Stimulated activated naive CD8-positive, alpha-beta T cell treated with anti-CD3 and anti-CD28 coated beads, Interleukin-15, amount 100 ng/mL, for 72 hours (primary cell): ENCODE data around the gene CDK19.
"Not testable (repeated sequence)": the region's sequence is repeated elsewhere in the genome, so short reads cannot be mapped to it uniquely, and the experiment has no call there.

Experiments
- ATAC-seq: fragments of 150-1000 bp; cut with Tn5 transposase; 2 replicates; pipeline ENCODE4 v1.10.0; 2021; ENCODE audit warnings: mild to moderate bottlenecking, moderate library complexity
- DNase-seq, 2 donors: peaks; one replicate each; pipeline ENCODE4 v3.0.0; 2021 to 2022
- H3K27ac Mint-ChIP-seq, 2 donors: one replicate each; pipeline ENCODE4 v1.8.0; 2022; ENCODE audit warnings: mild to moderate bottlenecking in 2 of 2, mixed read lengths in 2 of 2, moderate library complexity in 2 of 2
- H3K27me3 Mint-ChIP-seq: one replicate; pipeline ENCODE4 v1.8.0; 2022; ENCODE audit warnings: mixed read lengths
- H3K4me1 Mint-ChIP-seq: one replicate; pipeline ENCODE4 v1.8.0; 2022; ENCODE audit warnings: mild to moderate bottlenecking, mixed read lengths
- H3K4me3 Mint-ChIP-seq, 2 donors: one replicate each; pipeline ENCODE4 v1.8.0; 2022; ENCODE audit warnings: mild to moderate bottlenecking in 2 of 2, mixed read lengths in 2 of 2, moderate library complexity in 1 of 2
- H3K9me3 Mint-ChIP-seq, 2 donors: one replicate each; pipeline ENCODE4 v1.8.0; 2022; ENCODE audit warnings: mixed read lengths in 2 of 2

Gene CDK19

DNA sequence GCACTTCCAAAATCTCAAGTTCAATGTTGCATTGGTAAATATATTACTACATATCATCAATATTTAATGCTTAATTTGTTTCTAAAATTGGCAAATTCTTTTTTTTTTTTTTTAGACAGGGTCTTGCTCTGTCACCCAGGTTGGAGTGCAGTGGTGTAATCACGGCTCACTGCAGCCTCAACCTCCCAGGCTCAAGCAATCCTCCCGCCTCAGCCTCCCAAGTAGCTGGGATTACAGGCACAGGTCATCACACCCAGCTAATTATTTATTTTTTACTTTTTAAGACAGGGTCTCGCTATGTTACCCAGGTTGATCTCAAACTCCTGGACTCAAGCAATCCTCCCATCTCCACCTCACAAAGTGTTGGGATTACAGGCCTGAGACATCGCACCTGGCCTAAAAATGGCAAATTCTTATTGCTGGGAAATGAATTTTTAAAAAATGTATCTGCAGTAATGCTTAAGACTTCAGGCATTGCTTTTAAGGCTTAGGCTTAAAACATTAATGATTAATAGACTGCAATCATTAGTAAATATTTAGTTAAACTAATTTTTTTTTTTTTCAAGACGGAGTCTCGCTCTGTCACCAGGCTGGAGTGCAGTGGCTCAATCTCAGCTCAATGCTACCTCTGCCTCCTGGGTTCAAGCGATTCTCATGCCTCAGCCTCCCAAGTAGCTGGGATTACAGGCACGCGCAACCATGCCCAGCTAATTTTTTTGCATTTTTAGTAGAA, 61.2 kb downstream of the CDK19 start:
- not testable (repeated sequence) for H3K9me3 Mint-ChIP-seq, H3K27me3 Mint-ChIP-seq, H3K27ac Mint-ChIP-seq, DNase-seq, ATAC-seq, H3K4me1 Mint-ChIP-seq, H3K4me3 Mint-ChIP-seq

DNA sequence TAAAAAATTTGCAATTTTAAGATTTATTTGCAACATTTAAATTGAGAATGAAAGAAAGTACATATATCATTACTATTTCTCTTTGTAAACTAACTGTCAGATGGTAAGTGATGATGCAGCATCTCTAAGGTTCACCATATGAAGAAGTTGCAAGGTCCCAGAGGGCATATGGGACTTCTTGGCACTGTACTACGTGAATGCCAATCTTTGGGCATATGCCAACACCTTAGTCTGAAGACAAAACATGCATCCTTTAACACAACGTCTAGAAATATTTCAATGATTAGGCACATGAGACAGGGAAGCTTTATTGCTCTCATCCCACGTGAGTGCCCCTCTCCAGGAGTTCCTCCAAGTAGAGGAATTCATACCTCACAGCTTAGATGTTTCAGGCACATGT, 66.8 kb downstream of the CDK19 start:
- Mint-ChIP-seq H3K4me1 (no peaks in the 10 kb centered on the region), H3K4me3 (no peak overlapping the region), H3K9me3 (no peaks in the 10 kb centered on the region), H3K27ac (no peak overlapping the region), H3K27me3 (no peaks in the 10 kb centered on the region)
- DNase-seq (no peak), ATAC-seq (no peak)

DNA sequence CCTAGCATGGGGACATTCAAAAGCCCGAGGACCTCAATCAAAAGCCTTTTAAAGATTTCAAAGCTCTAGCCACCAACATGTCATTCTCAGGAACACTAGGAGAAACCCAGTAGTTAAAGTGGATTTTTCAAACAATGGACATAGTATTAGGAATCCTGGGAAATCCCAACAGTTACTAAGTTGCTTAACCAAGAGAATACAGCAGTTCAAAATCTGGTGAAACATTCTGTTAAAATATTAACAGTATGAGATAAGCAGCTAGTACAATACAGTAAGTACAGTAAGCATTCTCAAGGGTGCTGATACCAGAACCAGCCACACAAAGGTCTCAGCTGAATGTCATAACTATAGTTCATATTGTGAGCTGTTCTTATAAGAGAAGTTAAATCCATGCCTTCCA, 68.6 kb downstream of the CDK19 start:
- Mint-ChIP-seq H3K4me1 (no peaks in the 10 kb centered on the region), H3K27ac (no peak overlapping the region), H3K9me3 (peaks cover 15% of the 10 kb centered on the region in 2 donors)

DNA sequence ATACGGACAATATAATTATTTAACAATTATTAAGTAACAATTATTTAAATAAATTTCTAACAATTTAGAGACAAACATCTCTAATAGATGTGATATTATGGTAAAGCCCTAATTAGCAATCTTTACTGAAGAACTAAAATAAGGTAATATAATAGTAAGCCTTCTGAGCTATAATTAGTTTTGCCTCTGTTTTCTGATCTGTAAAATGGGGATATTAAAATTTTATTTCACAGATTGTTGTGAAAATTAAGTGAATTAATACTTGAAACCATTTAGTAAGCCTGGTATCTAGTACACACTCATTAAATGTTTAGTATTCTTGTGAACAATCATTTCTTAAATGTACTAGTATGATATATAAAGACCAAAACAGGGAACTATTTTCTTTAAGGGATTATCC, 70.3 kb downstream of the CDK19 start:
- DNase-seq (no peak), ATAC-seq (no peak)
- Mint-ChIP-seq H3K9me3 (peaks cover 27 to 28% of the 10 kb centered on the region in 2 donors), H3K27ac (no peak overlapping the region), H3K27me3 (no peaks in the 10 kb centered on the region), H3K4me3 (no peak overlapping the region), H3K4me1 (no peaks in the 10 kb centered on the region)

More for the DNA sequence above, 68.6 kb downstream of the CDK19 start:
- Mint-ChIP-seq H3K27me3 (no peaks in the 10 kb centered on the region), H3K4me3 (no peak overlapping the region)
- ATAC-seq (no peak), DNase-seq (no peak)

DNA sequence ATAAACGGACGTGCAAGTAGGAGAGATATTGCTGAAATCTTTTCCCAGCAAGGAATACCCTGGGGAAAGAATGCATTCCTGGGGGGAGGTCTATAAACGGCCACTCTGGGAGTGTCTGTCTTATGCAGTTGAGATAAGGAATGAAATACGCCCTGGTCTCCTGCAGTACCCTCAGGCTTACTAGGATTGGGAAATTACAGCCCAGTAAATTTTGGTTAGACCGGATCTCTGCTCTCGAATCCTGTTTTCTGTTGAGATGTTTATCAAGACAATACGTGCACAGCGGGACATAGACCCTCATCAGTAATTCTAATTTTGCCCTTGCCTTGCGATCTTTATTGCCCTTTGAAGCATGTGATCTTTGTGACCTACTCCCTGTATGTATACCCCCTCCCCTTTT, 72.7 kb downstream of the CDK19 start:
- H3K27ac Mint-ChIP-seq, DNase-seq, ATAC-seq, H3K4me3 Mint-ChIP-seq, H3K4me1 Mint-ChIP-seq, H3K27me3 Mint-ChIP-seq: not testable (repeated sequence)
- H3K9me3 Mint-ChIP-seq = peaks cover 27 to 28% of the 10 kb centered on the region in 2 donors

DNA sequence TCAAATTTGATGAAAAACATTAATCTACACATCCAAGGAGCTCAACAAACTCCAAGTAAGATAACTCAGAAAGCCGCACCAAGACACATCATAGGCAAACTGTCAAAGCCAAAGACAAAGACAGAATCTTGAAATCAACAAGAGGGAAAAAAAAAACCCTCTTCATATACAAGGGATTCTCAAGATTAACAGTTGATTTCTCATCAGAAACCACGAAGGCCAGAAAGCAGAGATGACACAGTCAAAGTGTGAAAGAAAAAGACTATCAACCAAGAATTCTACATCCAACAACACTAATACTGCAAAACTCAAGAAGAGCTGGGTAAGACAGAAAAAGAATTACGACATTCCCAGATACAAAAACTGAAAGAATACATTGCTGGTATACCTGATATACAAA, 73.8 kb downstream of the CDK19 start:
- Mint-ChIP-seq H3K4me1 (no peaks in the 10 kb centered on the region), H3K27me3 (no peaks in the 10 kb centered on the region), H3K9me3 (peaks cover 27 to 28% of the 10 kb centered on the region in 2 donors), H3K27ac (no peak overlapping the region), H3K4me3 (no peak overlapping the region)
- ATAC-seq = no peak
- no peak for DNase-seq

DNA sequence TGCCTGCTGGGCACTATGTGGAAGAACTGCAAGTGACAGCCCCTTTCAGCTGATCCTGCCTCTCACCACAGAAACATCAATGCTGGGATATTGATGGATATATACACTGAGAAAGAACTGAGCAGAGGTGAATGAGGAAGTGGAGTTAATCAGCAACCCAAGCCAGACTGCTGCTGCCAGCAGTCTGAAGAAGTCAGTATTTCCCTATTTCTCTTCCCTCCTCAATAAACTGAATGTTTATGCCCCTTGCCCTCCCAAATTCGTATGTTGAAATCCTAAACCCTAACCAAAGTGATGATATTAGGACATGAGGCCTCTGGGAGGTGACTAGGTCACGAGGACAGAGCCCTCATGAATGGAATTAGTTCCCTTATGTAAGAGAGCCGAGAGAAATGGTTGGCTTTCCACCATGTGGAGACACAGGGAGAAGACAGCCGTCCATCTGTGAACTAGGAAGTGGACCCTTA, 76.3 kb downstream of the CDK19 start:
- DNase-seq = no peak

DNA sequence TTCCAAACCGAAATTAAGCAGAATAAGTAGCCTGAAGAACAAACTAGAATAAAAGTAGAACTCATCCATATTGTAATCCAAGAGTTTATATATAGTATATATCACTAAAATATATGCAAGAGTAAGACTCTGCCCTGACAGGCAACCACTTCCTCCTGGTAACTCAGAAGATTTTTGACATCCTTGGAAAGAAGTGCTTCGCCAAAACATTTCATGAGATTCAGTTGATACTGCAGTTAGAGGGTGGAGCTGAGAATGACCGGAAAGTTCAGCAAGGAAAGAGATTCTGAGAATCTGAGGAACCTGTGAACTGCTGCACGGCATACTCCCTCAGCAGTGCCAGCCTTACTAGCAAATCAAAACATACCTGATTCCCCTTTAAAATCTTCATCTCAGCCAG, 79.6 kb downstream of the CDK19 start:
- Mint-ChIP-seq H3K4me3 (no peak overlapping the region), H3K27me3 (no peaks in the 10 kb centered on the region), H3K9me3 (peaks cover 4% of the 10 kb centered on the region in 2 donors), H3K4me1 (no peaks in the 10 kb centered on the region), H3K27ac (no peak overlapping the region)
- no peak for DNase-seq
- no peak for ATAC-seq

More for the DNA sequence above, 76.3 kb downstream of the CDK19 start:
- no peak overlapping the region for H3K27ac Mint-ChIP-seq
- no peak overlapping the region for H3K4me3 Mint-ChIP-seq
- ATAC-seq = no peak
- H3K27me3 Mint-ChIP-seq = no peaks in the 10 kb centered on the region
- H3K9me3 Mint-ChIP-seq = peaks cover 27 to 28% of the 10 kb centered on the region in 2 donors
- H3K4me1 Mint-ChIP-seq = no peaks in the 10 kb centered on the region

DNA sequence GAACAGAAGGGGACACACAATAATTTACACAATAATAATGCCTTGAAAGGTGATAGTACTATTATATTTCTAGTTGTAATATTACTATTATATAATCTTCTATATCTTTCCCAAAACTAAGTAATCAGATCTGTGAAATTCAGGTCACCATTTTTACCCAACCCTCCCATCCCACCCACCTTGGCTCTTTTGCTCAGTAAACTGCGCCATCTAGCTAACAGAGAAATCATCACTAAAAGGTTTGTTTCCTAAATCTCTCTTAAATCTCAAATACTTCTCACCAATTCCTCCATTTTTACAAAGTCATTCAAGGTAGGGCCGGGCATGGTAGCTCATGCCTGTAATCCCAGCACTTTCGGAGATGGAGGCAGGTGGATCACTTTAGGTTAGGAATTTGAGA, 83.4 kb downstream of the CDK19 start:
- Mint-ChIP-seq H3K27me3 (no peaks in the 10 kb centered on the region), H3K4me1 (peaks cover 7% of the 10 kb centered on the region), H3K4me3 (no peak overlapping the region), H3K9me3 (no peaks in the 10 kb centered on the region), H3K27ac (no peak overlapping the region)
- DNase-seq = no peak
- no peak for ATAC-seq

DNA sequence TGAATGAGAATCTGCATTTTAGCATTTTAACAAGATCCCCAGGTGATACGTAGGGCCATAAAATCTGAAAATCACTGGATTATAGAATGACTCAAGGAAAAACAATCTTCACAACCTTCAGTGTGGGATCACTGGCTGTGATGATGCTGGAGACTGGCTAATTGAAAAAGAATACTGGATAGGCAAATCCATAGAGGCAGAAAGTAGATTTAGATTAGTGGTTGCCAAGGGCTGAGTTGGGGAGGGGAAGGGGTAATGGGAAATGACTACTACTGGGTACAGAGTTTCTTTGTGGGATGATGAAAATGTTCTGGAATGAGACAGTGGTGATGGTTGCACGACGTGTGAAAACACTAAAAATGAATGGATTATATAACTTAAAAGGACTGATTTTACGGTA, 84.1 kb downstream of the CDK19 start:
- H3K27ac Mint-ChIP-seq = no peak overlapping the region
- DNase-seq (no peak), ATAC-seq (no peak)

DNA sequence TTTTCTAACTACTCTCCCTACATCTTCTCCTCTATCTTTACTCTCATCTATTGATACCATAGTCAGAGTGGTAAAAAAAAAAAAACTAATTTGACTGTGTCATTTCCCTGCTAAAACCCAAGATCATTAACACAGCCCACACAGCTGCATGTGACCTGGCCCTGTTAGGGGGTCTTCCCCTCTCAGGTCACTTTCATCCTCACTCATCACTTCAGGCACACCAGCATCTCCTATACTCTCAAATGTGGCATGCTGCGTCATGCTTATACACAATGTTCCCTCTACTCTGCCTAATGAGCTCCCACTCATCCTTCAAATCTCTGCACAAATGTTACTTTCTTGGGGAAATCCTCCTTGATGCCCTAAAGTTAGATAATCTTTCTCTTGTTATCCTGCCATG, 86.8 kb downstream of the CDK19 start:
- ATAC-seq (no peak), DNase-seq (no peak)
- Mint-ChIP-seq H3K9me3 (no peaks in the 10 kb centered on the region), H3K4me1 (peaks cover 7% of the 10 kb centered on the region), H3K27ac (no peak overlapping the region), H3K27me3 (no peaks in the 10 kb centered on the region), H3K4me3 (no peak overlapping the region)

More for the DNA sequence above, 84.1 kb downstream of the CDK19 start:
- H3K9me3 Mint-ChIP-seq = no peaks in the 10 kb centered on the region
- no peaks in the 10 kb centered on the region for H3K27me3 Mint-ChIP-seq
- H3K4me1 Mint-ChIP-seq = peaks cover 7% of the 10 kb centered on the region
- H3K4me3 Mint-ChIP-seq = no peak overlapping the region

DNA sequence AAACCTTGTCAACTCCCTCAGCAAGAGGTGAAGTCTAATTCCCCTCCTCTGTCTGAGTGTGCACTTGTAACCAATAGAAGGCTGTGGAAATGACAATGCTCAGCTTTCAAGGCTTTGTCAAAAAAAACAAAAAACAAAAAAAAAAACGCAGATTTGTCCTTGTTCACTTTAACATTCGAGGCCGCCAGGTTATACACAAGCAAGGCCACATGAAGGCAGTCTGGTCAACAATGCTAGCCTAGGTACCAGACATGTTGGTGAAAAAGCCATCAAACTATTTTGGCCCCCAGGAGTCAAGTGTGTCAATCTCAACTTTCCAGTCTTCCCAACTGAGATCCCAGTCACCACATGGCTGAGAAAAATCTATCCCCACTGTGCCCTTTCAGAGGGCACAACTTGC, 92.3 kb downstream of the CDK19 start:
- Mint-ChIP-seq H3K9me3 (no peaks in the 10 kb centered on the region), H3K4me1 (no peaks in the 10 kb centered on the region), H3K27me3 (no peaks in the 10 kb centered on the region), H3K27ac (peak overlapping the region in 1 of 2 donors; percentile 33), H3K4me3 (no peak overlapping the region)
- DNase-seq (no peak), ATAC-seq (no peak)

DNA sequence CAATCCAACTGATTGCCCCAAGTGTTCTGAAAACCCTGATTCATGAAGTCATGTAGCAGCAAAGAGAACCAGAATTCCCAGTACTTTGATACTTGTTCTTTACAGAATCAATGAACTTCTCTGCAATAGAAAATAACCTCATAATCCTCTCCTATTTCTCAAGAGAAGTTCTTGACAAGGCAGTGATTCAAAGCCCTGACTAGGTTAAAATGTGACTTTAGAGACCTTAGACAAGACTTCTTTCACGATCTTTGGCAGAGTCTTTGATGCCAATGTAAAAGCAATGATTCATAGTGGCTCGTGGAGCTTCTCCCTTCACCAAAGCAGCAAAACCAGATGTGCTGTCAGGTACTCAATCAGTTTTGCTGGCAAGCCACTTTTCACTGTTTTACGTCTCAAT, 95.2 kb downstream of the CDK19 start:
- no peaks in the 10 kb centered on the region for H3K27me3 Mint-ChIP-seq
- ATAC-seq (no peak), DNase-seq (no peak)
- no peak overlapping the region for H3K27ac Mint-ChIP-seq
- H3K9me3 Mint-ChIP-seq = no peaks in the 10 kb centered on the region
- H3K4me1 Mint-ChIP-seq = no peaks in the 10 kb centered on the region
- no peak overlapping the region for H3K4me3 Mint-ChIP-seq

DNA sequence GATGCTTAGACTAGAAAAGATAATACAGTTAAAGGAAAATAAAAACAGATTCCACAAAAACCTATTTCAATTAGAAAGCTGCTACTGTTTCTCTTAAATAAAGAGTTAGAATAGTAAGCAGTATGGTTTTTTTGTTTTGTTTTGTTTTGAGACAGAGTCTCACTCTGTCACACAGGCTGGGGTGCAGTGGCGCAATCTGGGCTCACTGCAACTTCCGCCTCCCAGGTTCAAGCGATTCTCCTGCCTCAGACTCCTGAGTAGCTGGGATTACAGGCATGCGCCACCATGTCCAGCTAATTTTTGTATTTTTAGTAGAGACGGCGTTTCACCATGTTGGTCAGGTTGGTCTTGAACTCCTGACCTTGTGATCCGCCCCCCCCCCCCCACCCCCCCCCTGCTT, 95.7 kb downstream of the CDK19 start:
- not testable (repeated sequence) for DNase-seq, H3K9me3 Mint-ChIP-seq, H3K4me3 Mint-ChIP-seq, H3K27me3 Mint-ChIP-seq, H3K27ac Mint-ChIP-seq, H3K4me1 Mint-ChIP-seq, ATAC-seq

DNA sequence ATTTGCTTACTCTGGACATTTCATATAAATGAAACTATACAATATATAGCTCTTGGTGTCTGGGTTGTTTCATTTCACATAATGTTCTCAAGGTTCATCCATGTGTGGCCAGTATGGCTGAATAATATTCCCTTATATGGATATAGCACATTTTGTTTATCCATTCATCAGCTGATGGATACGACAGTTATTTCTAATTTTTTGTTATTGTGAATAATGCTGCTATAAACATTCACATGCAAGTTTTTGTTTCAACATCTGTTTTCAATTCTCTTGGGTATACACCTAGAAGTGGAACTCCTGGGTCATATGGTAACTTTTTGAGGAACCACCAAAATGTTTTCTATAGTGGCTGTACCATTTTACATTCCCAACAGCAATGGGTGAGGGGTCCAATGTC, 101.1 kb downstream of the CDK19 start:
- Mint-ChIP-seq H3K4me3 (no peak overlapping the region), H3K27ac (no peak overlapping the region), H3K9me3 (no peaks in the 10 kb centered on the region), H3K4me1 (no peaks in the 10 kb centered on the region), H3K27me3 (no peaks in the 10 kb centered on the region)
- no peak for DNase-seq
- ATAC-seq = no peak

DNA sequence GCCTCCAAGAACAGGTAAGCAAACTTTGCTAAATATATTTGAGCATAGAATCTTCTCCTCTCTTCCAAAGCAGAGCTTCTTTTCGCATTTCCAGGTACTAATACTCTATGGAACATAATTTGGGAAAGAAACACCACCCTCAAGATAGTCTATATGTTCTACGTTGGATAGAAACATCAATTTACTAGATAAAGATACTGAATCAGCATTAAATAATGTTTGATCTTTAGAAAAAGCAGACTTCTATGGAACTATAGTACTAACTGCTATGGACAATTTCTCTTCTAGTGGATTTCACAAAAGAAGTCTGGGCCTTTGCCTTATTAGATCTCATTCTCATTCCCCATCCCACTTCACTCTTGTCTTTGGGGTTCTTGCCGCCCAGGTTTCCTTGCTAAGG, 103.0 kb downstream of the CDK19 start:
- Mint-ChIP-seq H3K9me3 (no peaks in the 10 kb centered on the region), H3K27ac (no peak overlapping the region), H3K4me3 (no peak overlapping the region), H3K27me3 (no peaks in the 10 kb centered on the region), H3K4me1 (peaks cover 5% of the 10 kb centered on the region)
- no peak for DNase-seq
- ATAC-seq = no peak

DNA sequence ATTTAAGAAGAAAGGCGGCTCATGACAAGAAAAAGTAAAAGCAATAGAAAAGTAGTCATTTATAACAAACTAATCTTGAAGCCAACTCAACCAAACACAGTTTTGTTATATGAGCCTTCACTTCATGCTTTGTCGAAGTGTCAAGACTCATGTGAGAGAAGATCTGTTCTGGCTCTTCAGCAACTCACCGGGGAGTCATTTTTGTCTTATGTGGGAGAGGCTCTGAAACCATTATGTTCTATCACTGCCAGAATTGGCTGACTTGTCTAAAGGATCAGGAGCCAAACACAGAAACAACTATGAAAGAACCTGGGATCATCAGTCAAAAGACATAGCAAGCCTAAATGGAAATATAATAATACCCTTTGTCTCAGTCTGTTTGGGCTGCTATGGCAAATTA, 105.2 kb downstream of the CDK19 start:
- H3K27me3 Mint-ChIP-seq = no peaks in the 10 kb centered on the region
- no peaks in the 10 kb centered on the region for H3K9me3 Mint-ChIP-seq

More for the DNA sequence above, 105.2 kb downstream of the CDK19 start:
- H3K4me1 Mint-ChIP-seq = peaks cover 5% of the 10 kb centered on the region
- no peak overlapping the region for H3K4me3 Mint-ChIP-seq
- DNase-seq = no peak
- ATAC-seq = no peak
- H3K27ac Mint-ChIP-seq = no peak overlapping the region
